Smooth muscle cell of the brain vasculature (primary cell): ENCODE measurements around the gene NIPAL1.

ENCODE experiments used
- DNase-seq: peaks from one replicate; pipeline ENCODE4 v3.0.0-alpha.2; 2012; ENCODE audit warnings: low read depth, low spot score

NIPAL1 gene

GRCh38 chr4:48064349-48064748, 47.8 kb downstream of the NIPAL1 start:
- no peak for DNase-seq

- DNase-seq, result no peak
These were observed 49.0 kb downstream of the NIPAL1 start for GRCh38 chr4:48065587-48066052.

- no peak for DNase-seq
These were observed 51.0 kb downstream of the NIPAL1 start for GRCh38 chr4:48067536-48067935.

- no peak for DNase-seq
These were observed 51.6 kb downstream of the NIPAL1 start for GRCh38 chr4:48068182-48068581.

GRCh38 chr4:48069026-48069425, 52.5 kb downstream of the NIPAL1 start:
- no peak for DNase-seq

GRCh38 chr4:48071191-48071590, 54.6 kb downstream of the NIPAL1 start:
- no peak for DNase-seq

GRCh38 chr4:48073567-48074103, 57.1 kb downstream of the NIPAL1 start:
- no peak for DNase-seq

GRCh38 chr4:48074657-48075056, 58.1 kb downstream of the NIPAL1 start:
- DNase-seq, result no peak

- DNase-seq, result no peak
These were observed 61.9 kb downstream of the NIPAL1 start for GRCh38 chr4:48078425-48078824.

GRCh38 chr4:48078862-48079655, 62.5 kb downstream of the NIPAL1 start:
- no peak for DNase-seq

- DNase-seq, result no peak
These were observed 63.4 kb downstream of the NIPAL1 start for GRCh38 chr4:48079972-48080391.

- no peak for DNase-seq
These were observed 64.6 kb downstream of the NIPAL1 start for GRCh38 chr4:48081196-48081595.

- no peak for DNase-seq
These were observed 66.4 kb downstream of the NIPAL1 start for GRCh38 chr4:48082956-48083355.

GRCh38 chr4:48085821-48086589, 69.4 kb downstream of the NIPAL1 start:
- DNase-seq, result no peak
